Endothelial cell of umbilical vein (primary cell): ENCODE data around the gene SSH2. TPM values are rescaled to one million over a fixed set of nuclear protein-coding genes. Genes with fewer than 3 reads are reported as not detected.

Source experiments
- BruUV-seq: library from RNA; stranded (reverse); fragments of 400-500 nt; replicated peaks from 2 replicates; lab custom pipeline; 2021; lab: Mats Ljungman, UMichigan
- CTCF ChIA-PET: fragments of 300-600, 350-600 bp; sonication (Branson Sonifier 250); formaldehyde crosslinking; loops from one replicate; lab custom pipeline; 2021; ENCODE audit warnings: antibody characterized with exemption, inconsistent platforms; lab: Charles Lee
- POLR2A ChIA-PET: fragments of 300-600, 350-600 bp; sonication (Branson Sonifier 250); formaldehyde crosslinking; loops from one replicate; lab custom pipeline; 2021; ENCODE audit warnings: antibody characterized with exemption, inconsistent platforms; lab: Charles Lee
- DNase-seq: peaks from one replicate; pipeline ENCODE4 v3.0.0-alpha.2; 2011; ENCODE audit warnings: low read depth, low spot score
- FAIRE-seq: peaks from 2 replicates; lab custom pipeline; 2011; peaks lifted over from hg19 to GRCh38; lab: Jason Lieb, UNC
- H2AFZ ChIP-seq: 2 replicates; pipeline ENCODE4 v1.6.0; 2012; ENCODE audit warnings: low read depth, low read length, control low read depth, inconsistent platforms
- H3K27ac ChIP-seq: 2 replicates; pipeline ENCODE4 v1.5.1; 2011; ENCODE audit warnings: low read depth, mild to moderate bottlenecking, control low read depth, low read length, moderate library complexity; ENCODE audit not compliant: insufficient read depth
- H3K27me3 ChIP-seq, 2 experiments: 2 replicates each; pipeline versions ENCODE4 v1.6.0 to v1.6.1; 2011; ENCODE audit warnings: low read length in 2 of 2, mixed read lengths in 1 of 2; ENCODE audit not compliant: control insufficient read depth in 2 of 2, insufficient read depth in 2 of 2
- H3K36me3 ChIP-seq, 2 experiments: 2 replicates in 1 of 2; 3 replicates in 1 of 2; pipeline ENCODE4 v1.5.1; 2011; ENCODE audit warnings: low read length in 2 of 2, mild to moderate bottlenecking in 1 of 2, moderate library complexity in 1 of 2; ENCODE audit not compliant: control insufficient read depth in 2 of 2, insufficient read depth in 2 of 2; ENCODE audit errors: extremely low read depth in 1 of 2
- H3K4me1 ChIP-seq: 3 replicates; pipeline ENCODE4 v1.5.1; 2011; ENCODE audit warnings: mild to moderate bottlenecking, low read length; ENCODE audit not compliant: control insufficient read depth, insufficient read depth; ENCODE audit errors: extremely low read depth
- H3K4me2 ChIP-seq: 2 replicates; pipeline ENCODE4 v1.6.1; 2011; ENCODE audit warnings: low read length, control low read depth, mixed read lengths; ENCODE audit not compliant: insufficient read depth
- H3K4me3 ChIP-seq, 3 experiments: fragments of 200-600 bp in 1 of 3; sonication (generic), shearing (Covaris generic) in 1 of 3; replicated peaks in 1 of 3; 2 replicates each; pipeline ENCODE4 v1.5.1; 2011 to 2016; ENCODE audit warnings: control low read depth in 3 of 3, low read length in 3 of 3, mild to moderate bottlenecking in 2 of 3, inconsistent platforms in 1 of 3, low read depth in 1 of 3, moderate library complexity in 1 of 3; ENCODE audit not compliant: insufficient read depth in 1 of 3
- H3K79me2 ChIP-seq: 2 replicates; pipeline ENCODE4 v1.6.0; 2012; ENCODE audit warnings: low read length, inconsistent platforms; ENCODE audit not compliant: control insufficient read depth, insufficient read depth
- H3K9ac ChIP-seq: replicated peaks from 2 replicates; pipeline ENCODE3; 2011; ENCODE audit warnings: low read length, control low read depth; ENCODE audit not compliant: insufficient read depth; ENCODE audit errors: extremely low read depth
- H3K9me1 ChIP-seq: replicated peaks from 3 replicates; pipeline ENCODE4 v1.6.0; 2011; ENCODE audit warnings: mild to moderate bottlenecking, low read length; ENCODE audit not compliant: control insufficient read depth, insufficient read depth; ENCODE audit errors: extremely low read depth
- H3K9me3 ChIP-seq: replicated peaks from 2 replicates; pipeline ENCODE4 v1.5.1; 2012; ENCODE audit warnings: low read length, inconsistent platforms; ENCODE audit not compliant: control insufficient read depth, insufficient read depth
- H4K20me1 ChIP-seq: replicated peaks from 2 replicates; pipeline ENCODE3; 2011; ENCODE audit warnings: mild to moderate bottlenecking, low read length; ENCODE audit not compliant: control insufficient read depth, insufficient read depth; ENCODE audit errors: extremely low read depth
- CTCF ChIP-seq, 2 donors: IDR thresholded peaks; 1 replicate in 1 of 2; 2 replicates in 1 of 2; pipeline ENCODE4 v1.5.1; 2011; ENCODE audit warnings: low read length in 2 of 2, mild to moderate bottlenecking in 2 of 2, moderate library complexity in 2 of 2, control low read depth in 1 of 2, inconsistent platforms in 1 of 2, low read depth in 1 of 2; ENCODE audit not compliant: insufficient read depth in 1 of 2; ENCODE audit errors: extremely low read depth in 1 of 2
- EZH2 ChIP-seq: IDR thresholded peaks from 2 replicates; pipeline ENCODE4 v1.6.1; 2012; ENCODE audit warnings: borderline replicate concordance, low read depth, mild to moderate bottlenecking, moderate library complexity, low read length, inconsistent platforms; ENCODE audit not compliant: severe bottlenecking
- FOS ChIP-seq: IDR thresholded peaks from 2 replicates; pipeline ENCODE4 v1.6.1; 2011; ENCODE audit warnings: mild to moderate bottlenecking, low read length, moderate library complexity, borderline replicate concordance; ENCODE audit not compliant: insufficient read depth
- GATA2 ChIP-seq: IDR thresholded peaks from 2 replicates; pipeline ENCODE4 v1.7.0; 2011; ENCODE audit warnings: low read depth, mild to moderate bottlenecking, moderate library complexity, mixed read lengths, low read length; ENCODE audit not compliant: insufficient read length, insufficient read depth
- JUN ChIP-seq: IDR thresholded peaks from 2 replicates; pipeline ENCODE4 v1.6.1; 2011; ENCODE audit warnings: borderline replicate concordance, low read depth; ENCODE audit not compliant: insufficient read length, insufficient read depth
- MAX ChIP-seq: IDR thresholded peaks from 2 replicates; pipeline ENCODE4 v1.6.1; 2011; ENCODE audit not compliant: insufficient read depth, insufficient read length
- MYC ChIP-seq: IDR thresholded peaks from one replicate; pipeline ENCODE4 v1.6.1; 2011; ENCODE audit warnings: mild to moderate bottlenecking, low read depth, low read length
- POLR2A ChIP-seq: IDR thresholded peaks from 2 replicates; pipeline ENCODE4 v1.6.1; 2012; ENCODE audit warnings: low read depth, mild to moderate bottlenecking, control low read depth, low read length
- POLR2AphosphoS5 ChIP-seq: IDR thresholded peaks from 2 replicates; pipeline ENCODE4 v1.6.1; 2012; ENCODE audit warnings: low read depth, mild to moderate bottlenecking, control low read depth, low read length, moderate library complexity; ENCODE audit not compliant: insufficient read depth
- dilution Hi-C: fragments of 300-500 bp; cut with MboI; formaldehyde crosslinking; loops from one replicate; pipeline ENCODE4 v1.15.0; 2019; ENCODE audit warnings: low sequenced_read_pairs; ENCODE audit not compliant: extremely low pct_ligation_motif_present
- intact Hi-C: fragments of 100-400 bp; cut with micrococcal nuclease; formaldehyde crosslinking; loops from one replicate; pipeline ENCODE4 v1.10.0; 2022
- polyA plus RNA-seq, 4 experiments: library from polyadenylated mRNA; depleted of rRNA in 3 of 4; stranded (reverse) in 3 of 4; unstranded in 1 of 4; fragments of >200 nt; gene quantifications; 2 replicates each; pipeline versions ENCODE4 v1.2.1 to v1.2.3, GENCODE V29; 2011 to 2012; ENCODE audit warnings: missing spikeins in 1 of 4
- small RNA-seq: library from RNA; depleted of rRNA; stranded (forward); fragments of <200 nt; gene quantifications from one replicate; pipeline ENCODE3, GENCODE V24; 2012; ENCODE audit warnings: low replicate concordance, low read depth; ENCODE audit not compliant: insufficient read depth, insufficient read length
- total RNA-seq: library from RNA; stranded (reverse); gene quantifications from 2 replicates; pipeline ENCODE4 v1.2.3, GENCODE V29; 2021

The SSH2 gene
- total and polyA plus RNA-seq, 2 donors (not counting 3 experiments of a cell fraction or from before 2014, with no cell fraction given) = 24.6 to 60.9 TPM

GRCh38 chr17:29576214-29577000 is 353.6 kb downstream of the SSH2 start:
- Histone ChIP-seq H3K79me2 (peaks cover 3% of the 10 kb centered on the region), H4K20me1 (no peaks in the 10 kb centered on the region), H3K9ac (no peak overlapping the region), H3K27ac (no peak overlapping the region), H3K4me1 (peaks cover 3% of the 10 kb centered on the region), H3K4me2 (no peak overlapping the region), H3K36me3 (peaks cover 23 to 57% of the 10 kb centered on the region in 2 experiments), H3K9me1 (no peaks in the 10 kb centered on the region), H3K27me3 (no peaks in the 10 kb centered on the region), H3K9me3 (no peaks in the 10 kb centered on the region), H3K4me3 (no peak overlapping the region), H2AFZ (no peak overlapping the region)
- TF ChIP-seq CTCF (IDR thresholded peaks at IDR 0.05; ENCODE audit: extremely low read depth in 1 of 2, insufficient read depth in 1 of 2, low read depth in 1 of 2, low read length in 2 of 2) (no peak), MAX (no peak), MYC (no peak), FOS (no peak), GATA2 (no peak), POLR2AphosphoS5 (no peak), POLR2A (no peak), EZH2 (no peak), JUN (no peak)
- CTCF ChIA-PET = interaction anchor here (1.1 to 9.4 kb wide), 6 partner anchors 16 to 517 kb away, joined by 3 to 152 read pairs (median 8); partner anchors contain the start of gene ANKRD13B
- no TSS peak for BruUV-seq
- DNase-seq = no peak
- dilution Hi-C loops (no loop called here), intact Hi-C loops (no loop called here)
- POLR2A ChIA-PET = no interaction called here
- FAIRE-seq = no peak

Small RNAs within 50 kb of the gene (small RNA-seq; reads per million reads assigned to genes)
- gene RF00156 (not detected), gene RF01210 (not detected), gene RNU6-920P (not detected)

Other genes with a start within 250 kb of the SSH2 start
- 0.40 and 0.44 TPM in 2 replicates for gene EFCAB5, start 11.4 kb upstream of the SSH2 start, total RNA-seq
- gene EFCAB5, start 11.4 kb upstream of the SSH2 start, polyA plus RNA-seq = 0.03 and 0.04 TPM in 2 replicates
- gene NSRP1, start 186.6 kb upstream of the SSH2 start, total RNA-seq = 28.4 and 29.1 TPM in 2 replicates
- gene NSRP1, start 186.6 kb upstream of the SSH2 start, polyA plus RNA-seq = 6.9 and 11.2 TPM in 2 replicates